Glomerular endothelial cell (primary cell): Measurements from ENCODE around the gene MNAT1. TPM values are rescaled to one million over a fixed set of nuclear protein-coding genes. Genes with fewer than 3 reads are reported as not detected.
"Not testable (repeated sequence)": the region's sequence is repeated elsewhere in the genome, so short reads cannot be mapped to it uniquely, and the experiment has no call there.

Source experiments
- DNase-seq: peaks from one replicate; pipeline ENCODE4 v3.0.0-alpha.2; 2011; ENCODE audit warnings: low read depth, low spot score; ENCODE audit errors: extremely low read depth
- total RNA-seq: library from RNA; depleted of rRNA; stranded (reverse); fragments of >200 nt; gene quantifications from 2 replicates; pipeline ENCODE4 v1.2.3, GENCODE V29; 2015

The MNAT1 gene
- total RNA-seq, 1 donor from 2014 or later = 36.7 TPM

DNA sequence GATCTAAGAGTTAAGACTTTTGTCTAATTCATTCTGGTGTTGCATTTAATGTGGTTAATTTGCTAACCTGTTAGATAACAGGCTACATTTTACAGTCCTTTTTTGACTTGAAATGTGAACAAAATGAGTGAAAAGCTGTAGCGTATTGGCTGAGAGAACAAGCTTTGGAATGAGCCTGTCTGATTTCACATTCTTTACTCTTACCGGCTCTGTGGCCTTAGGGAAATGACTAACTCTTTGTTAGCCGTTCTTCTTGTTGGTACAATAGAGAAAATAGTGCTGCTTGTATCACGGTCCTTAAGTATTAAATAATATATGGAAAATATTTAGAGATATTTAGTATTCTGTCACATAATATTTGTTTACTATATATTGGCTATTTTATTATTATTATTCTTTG, 1.9 kb downstream of the MNAT1 start:
- no peak for DNase-seq

DNA sequence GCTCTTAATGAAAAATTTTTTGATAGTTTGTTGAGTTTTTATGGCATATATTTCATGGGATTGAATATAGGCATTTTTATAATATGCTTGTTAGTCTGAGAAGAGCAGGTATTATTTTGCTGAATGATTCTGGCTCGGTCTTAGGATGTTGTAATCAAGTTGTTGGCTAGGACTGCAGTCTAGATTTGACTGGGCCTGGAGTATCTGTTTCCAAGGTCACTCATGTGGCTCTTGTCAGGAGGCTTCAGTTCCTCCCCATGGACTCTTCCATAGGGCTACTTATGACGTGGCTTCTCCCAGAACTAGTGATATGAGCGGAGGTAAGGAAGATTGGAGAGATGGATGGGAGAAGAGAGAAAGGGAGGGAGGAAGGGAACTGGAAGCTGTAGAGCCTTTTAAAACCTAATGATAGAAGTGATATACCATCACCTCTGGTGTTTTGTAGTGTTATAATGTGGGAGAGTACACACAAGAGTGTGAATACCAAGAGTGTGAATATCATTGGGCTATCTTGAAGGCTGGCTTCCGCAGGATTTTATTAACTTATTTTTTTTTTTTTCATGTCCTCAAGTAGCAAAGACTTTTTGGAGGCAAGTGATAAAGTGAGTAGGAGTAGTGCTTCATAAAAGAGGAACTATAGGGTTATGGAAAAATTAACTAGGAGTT, 4.4 kb downstream of the MNAT1 start:
- DNase-seq = no peak

DNA sequence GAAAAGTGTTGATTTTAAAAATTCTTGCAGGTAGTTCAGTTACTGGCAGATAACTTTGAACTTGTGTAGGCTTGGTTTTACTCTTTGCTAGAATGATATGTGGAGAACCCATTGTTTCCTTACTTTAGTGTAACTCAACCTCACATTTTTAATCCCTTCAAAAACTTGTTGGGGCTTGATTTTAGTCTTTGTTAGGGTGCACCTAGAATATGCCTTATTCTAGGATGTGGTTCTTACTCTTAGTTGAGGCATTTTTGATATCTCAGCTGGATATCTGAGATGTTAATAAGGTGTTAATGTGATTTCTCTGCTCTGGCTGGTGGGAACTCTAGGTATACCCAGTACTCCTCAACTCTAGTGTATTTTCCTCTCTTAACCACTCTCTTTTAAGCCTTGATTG, 10.0 kb downstream of the MNAT1 start:
- no peak for DNase-seq

DNA sequence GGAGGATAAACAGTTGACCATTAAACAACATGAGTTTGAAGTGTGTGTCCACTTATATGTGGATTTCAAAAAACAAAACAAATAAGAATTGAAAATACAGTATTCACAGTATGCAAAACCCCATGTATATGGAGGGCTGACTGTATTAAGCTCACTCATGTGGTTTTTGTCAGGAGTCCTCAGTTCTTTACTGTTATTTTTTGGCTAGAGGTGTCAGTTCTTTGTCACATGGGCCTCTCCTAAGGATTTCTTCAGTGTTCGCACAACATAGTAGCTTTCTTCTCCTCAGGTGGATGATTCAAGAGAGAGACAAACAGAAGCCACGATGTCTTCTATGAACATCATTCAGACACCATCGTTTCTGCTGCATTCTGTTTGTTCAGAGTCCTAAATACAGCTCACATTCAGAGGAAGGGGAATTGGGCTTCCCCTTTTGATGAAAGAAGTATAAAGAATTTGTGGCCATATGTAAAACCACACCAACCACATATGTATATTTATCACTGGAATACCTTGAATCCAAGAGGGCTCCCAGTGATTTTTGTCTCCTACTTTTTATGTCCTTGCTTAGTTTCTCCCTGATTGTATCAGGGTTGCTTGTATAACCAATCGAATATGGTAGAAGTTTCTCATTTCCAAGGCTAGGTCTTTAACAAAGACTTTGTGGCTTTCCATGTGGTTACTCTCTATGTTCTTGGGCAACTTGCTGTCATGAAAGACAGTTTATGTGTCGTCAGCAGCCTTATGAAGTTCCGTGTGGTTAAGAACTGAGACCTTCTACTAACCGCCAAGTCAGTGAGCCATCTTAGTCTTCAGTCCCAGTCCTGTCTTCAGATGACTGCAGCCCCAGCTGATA, 18.9 kb downstream of the MNAT1 start:
- DNase-seq = no peak

DNA sequence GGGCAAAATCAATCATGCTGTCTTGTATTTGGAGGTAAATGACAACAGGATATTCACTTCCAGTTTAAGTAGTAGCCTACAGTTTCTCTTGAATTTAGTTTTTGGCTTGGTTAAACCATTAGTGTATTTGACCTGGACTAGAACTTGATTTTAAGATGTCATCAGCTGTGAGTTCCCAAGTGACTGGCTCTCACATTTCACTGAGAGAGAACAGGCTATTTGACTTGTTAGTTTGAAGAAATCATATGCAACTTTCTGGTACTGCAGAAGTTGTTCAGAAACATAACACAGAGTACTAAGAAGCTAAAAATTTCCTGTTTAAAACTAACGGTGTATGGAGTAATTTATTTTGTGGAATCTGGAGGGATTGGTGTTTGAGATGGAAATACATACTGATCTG, 22.3 kb downstream of the MNAT1 start:
- DNase-seq = no peak

DNA sequence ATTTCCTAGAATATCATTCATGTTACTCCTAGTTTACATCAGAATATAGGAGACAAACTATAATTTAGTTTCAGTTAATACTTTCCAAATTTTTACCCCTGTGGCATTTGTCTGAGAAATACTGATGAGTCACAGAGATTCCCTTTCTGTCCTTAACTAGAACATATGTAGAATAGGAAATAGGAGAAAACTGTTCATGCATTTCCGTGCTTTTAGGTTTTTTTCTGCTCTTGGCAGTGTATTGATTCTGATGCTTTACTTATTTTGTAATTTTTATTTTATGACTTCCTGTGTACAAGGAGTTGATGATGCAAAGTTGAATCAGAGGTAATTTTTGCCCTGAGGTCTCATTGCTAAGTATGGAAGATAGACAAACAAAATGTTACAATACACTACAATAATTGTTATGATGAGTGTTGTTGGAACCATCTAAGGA, 23.0 kb downstream of the MNAT1 start:
- no peak for DNase-seq

DNA sequence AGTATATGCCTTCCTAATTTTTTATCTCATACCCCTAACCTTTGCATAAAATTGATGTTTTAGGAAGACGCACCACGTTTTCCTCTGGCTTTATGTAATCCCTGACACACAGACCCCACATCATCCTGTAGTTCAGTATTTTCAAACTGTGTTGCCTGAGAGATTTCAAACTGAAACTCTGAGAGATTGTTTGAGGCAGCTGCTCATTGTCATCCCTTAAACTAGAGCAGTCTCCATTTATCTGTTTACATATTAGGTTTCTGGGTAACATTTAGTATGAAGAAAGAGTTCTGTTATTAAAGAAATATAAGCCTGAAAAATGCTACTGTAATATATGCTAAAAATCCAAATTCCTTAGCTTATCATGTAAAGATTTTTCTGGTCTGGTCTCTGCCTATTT, 24.3 kb downstream of the MNAT1 start:
- no peak for DNase-seq

DNA sequence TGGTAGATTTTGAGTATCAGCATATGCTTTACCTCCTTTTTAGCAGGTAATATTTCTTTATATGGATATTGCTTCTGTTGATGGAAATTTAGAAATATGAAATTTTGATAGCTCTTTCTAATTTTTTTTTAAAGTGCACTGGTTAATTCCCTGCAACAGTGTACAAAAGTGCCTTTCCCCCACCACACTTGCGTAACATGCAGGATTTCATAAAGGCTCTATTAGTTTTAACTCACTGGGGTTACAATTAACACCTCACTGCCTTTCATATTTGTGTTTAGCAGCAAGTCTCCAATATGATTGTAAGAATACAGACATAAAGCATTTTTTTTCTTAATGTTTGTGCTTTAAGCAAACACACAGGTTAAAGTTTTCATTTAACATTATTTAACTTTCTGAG, 25.6 kb downstream of the MNAT1 start:
- DNase-seq = no peak

DNA sequence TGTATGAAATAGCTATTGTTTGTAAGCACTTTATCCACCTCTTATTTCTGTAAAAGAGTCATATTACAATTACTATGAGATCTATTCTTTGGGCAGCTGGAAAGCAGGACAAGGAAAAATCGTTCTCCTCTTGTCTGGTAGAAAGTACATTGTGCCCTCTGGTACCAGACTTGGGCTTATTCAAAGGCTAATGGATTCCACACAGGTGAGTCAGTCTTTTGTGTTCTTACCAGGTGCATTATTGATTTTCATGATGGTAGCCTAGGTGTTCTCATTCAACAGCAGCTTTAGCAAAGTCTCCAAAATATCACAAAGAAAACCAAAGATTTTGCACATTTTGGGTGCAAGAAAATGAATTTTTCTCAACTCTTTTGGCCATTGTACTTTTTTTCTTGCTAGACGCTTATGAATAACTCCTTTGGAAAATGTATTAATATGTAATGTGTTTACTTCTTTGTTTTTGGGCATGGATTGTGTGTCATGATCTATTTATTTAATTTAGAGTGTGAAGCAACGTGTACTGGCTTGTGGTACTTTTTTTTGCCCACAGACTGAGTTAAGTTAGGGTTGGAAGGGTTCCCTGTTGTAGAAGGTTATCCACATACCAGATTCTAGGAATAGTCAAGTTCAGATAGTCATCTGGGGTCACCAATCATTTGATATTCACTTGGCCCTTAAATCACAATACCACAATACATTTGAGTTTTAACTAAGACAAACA, 26.2 kb downstream of the MNAT1 start:
- DNase-seq = no peak

DNA sequence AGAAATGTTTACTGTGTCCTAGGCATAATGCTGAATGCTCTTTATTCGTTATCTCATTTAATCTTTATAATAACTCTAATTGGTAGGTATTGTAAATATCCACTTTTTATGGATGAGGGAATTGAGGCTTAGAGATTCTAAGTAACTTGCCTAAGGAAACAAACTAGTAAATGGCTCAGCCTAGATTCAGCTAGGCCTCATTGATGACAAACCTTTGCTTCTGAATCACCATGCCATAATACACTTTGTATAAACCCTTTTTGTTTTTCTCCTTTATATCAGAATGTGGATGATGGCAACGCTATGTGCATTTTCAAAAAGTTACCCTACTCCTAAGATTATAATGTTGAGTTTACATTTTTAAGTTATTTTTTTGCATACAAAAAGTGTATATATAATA, 34.0 kb downstream of the MNAT1 start:
- DNase-seq = no peak

DNA sequence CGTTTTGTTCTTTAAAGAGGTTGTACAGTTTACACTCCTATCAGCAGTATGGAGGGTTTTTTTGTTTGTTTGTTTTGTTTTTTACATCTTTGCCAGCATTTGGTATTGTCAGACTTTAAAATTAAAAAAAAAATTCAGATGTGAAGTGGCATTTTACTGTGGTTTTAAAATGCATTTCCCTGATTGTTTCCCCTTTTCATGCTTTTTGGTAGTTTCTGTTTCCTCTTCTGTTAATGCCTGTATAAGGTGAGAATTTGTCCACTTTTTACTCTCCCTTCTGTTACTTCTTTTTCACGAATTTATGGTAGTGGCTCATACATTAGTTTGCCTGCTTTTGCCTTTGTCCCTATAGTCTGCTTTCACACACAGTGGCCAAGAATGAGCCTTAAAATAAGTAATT, 36.6 kb downstream of the MNAT1 start:
- DNase-seq = no peak

DNA sequence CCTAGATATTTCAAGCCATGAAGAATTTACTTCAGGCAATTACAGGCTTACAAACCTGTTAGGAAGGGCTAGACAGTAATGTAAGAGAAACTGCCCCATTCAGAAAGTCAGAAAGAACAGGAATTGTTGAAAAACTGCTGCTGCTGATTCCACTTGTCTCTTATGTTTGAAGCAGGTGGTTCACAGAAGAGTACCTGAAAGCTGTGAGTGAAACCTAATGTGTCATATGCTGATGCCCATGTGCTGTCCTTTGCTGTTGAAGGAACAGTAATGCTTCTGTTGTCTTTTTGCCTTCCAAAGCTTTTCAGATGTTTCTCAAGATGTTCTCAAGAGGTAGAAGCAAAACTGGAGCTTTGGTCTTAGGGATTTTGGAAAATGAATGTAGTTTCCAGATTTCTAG, 39.0 kb downstream of the MNAT1 start:
- no peak for DNase-seq

DNA sequence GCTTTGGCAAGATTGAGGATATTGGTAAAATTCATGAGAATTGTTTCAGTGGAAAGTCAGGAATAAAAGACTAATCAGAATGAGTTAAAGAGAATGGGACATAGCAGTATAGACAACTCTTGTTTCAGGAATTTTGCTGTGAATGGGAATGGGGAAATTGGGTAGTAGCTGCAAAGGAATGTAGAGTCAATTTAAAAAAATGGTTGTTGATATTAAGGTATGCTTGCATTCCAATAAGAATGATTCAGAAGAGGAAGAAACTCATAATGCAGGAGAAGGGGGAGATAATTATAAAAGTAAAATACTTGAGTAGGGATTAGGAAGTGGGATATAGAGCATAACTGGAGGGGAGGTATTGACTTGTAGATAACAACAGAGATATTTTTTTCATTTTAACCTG, 40.7 kb downstream of the MNAT1 start:
- DNase-seq = no peak

DNA sequence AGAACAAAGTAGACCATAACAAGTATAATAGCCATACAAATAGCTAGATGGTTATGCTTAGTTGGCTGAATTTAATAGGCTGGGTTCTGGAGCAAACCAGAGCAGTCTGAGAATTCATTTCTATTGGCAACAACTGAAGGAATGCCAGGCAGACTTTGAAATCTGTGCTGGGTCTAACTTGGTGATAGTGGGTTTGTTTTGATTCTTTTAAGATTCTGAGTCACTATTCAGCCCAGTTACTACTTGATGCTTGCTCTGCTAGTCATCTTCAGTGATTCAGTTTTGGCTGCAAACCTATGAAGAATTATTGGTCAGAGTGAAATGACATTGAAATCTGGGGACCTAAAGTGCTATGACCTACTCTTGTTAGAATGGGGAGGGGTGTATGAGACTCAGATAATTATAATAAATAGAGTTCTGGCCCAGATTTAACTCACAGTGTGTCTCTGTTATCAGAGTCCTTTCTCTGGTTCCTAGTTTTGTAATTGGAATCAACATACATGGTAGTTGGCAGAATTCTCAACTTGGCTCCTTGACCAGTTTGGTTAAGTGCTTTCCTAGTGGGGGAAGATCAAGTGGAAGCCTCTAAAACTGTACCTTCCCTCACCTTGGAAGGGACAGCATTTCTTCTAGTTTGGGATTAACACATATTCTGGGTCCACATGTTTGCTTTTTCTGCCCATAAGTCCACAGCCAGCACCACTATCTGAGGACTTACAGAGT, 43.5 kb downstream of the MNAT1 start:
- no peak for DNase-seq

DNA sequence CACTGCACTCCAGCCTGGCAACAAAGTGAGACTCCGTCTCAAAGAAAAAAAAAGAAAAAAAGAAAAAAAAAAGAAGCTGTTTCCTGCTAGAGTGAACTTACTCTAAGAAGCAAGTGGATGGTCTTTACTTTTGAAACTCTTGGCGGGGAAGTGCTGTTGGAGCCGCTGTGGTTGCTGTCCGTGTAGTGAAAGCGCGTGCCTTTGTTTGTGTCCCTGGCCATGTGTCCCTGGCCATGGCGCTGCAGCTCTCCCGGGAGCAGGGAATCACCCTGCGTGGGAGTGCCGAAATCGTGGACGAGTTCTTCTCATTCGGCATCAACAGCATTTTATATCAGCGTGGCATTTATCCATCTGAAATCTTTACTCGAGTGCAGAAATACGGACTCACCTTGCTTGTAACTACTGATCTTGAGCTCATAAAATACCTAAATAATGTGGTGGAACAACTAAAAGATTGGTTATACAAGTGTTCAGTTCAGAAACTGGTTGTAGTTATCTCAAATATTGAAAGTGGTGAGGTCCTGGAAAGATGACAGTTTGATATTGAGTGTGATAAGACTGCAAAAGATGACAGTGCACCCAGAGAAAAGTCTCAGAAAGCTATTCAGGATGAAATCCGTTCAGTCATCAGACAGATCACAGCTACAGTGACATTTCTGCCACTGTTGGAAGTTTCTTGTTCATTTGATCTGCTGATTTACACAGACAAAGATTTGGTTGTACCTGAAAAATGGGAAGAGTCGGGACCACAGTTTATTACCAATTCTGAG, 45.4 kb downstream of the MNAT1 start:
- not testable (repeated sequence) for DNase-seq

DNA sequence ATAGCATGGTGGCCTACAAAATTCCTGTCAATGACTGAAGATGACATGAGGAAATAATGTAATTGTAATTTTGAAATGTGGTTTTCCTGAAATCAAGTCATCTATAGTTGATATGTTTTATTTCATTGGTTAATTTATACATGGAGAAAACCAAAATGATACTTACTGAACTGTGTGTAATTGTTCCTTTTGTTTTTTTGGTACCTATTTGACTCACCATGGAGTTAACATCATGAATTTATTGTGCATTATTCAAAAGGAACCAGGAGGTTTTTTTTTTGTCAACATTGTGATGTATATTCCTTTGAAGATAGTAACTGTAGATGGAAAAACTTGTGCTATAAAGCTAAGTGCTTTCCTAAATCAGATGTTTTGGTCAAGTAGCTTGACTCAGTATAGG, 46.0 kb downstream of the MNAT1 start:
- not testable (repeated sequence) for DNase-seq

DNA sequence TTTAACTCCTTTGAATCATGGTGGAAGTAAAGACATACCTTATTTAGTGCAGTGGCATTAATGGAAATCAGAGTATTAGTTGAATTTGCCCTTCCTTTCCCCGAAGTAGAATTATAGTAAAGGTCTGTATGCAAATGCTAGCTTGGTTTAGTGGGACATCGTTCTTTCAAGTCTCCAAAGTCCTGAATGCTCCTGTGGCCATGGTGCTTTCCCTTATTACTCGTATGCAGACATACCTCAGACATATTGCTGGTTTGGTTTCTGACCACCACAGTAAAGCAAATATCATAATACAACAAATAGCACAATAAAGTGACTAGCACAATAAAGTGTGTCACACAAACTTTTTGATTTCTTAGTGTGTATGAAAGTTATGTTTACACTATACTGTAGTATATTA, 52.3 kb downstream of the MNAT1 start:
- no peak for DNase-seq

DNA sequence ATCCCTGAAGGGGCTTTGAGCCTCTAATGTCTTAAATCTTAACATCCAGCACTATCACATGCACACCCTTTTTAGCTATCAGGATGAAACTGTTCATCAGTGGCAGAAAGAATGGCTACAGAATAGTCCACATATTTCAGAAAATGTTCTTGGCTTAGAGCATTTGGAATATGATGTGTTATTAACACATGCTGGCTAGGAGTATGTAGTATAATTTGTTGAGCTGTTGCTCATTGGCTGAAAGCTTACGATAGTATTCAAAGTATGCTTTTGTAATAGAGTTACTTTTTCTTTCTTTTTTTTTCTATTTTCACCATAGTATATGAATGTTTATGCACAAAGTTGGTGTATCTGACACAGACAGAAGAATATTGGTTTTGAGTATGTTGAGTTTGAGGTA, 55.1 kb downstream of the MNAT1 start:
- no peak for DNase-seq

DNA sequence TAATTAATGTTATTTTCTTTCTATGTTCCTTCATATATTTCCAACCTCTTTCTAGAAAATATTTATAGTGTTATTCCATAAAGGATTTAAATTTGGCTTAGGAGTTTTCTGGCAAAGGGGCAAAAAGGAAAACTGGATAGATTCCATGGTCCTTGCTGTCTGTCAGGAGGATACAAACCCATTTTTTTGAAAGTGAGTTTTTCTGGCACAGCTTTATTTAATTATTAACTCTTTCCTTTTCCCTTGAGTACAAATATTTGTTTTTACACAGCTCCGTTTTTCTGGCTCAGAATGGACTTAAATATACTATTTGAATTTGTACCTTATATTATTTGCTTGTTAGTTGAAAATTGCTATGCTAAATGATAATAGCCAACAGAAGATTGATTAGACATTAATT, 56.3 kb downstream of the MNAT1 start:
- no peak for DNase-seq

DNA sequence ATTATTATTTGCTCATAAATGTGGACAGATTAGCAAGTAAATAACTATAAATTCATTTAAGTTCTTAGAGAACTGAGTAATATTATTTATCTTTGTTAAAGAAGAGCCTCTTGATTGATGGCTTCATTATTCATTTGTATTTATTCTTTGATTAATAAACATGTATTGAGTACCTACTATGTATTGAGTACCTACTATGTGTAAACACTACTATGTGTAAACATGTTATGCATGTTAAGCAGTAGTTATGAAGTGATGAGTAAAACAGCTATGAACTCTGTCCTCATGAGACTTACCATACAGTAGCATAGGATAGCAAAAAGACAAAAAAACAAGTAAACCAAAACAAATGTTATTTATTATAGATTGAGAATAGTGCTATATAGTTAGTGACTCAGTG, 61.9 kb downstream of the MNAT1 start:
- DNase-seq = no peak
